HG03558 (cell line): ENCODE data around the gene TMEM141.
"Not testable (repeated sequence)": the region's sequence is repeated elsewhere in the genome, so short reads cannot be mapped to it uniquely, and the experiment has no call there.

Source experiments
- ATAC-seq: cut with Tn5 transposase; IDR thresholded peaks from one replicate; pipeline ENCODE4 v1.9.1; 2021; ENCODE audit warnings: moderate number of reproducible peaks; ENCODE audit not compliant: unreplicated experiment; ENCODE audit errors: extremely low read depth

The TMEM141 gene

DNA sequence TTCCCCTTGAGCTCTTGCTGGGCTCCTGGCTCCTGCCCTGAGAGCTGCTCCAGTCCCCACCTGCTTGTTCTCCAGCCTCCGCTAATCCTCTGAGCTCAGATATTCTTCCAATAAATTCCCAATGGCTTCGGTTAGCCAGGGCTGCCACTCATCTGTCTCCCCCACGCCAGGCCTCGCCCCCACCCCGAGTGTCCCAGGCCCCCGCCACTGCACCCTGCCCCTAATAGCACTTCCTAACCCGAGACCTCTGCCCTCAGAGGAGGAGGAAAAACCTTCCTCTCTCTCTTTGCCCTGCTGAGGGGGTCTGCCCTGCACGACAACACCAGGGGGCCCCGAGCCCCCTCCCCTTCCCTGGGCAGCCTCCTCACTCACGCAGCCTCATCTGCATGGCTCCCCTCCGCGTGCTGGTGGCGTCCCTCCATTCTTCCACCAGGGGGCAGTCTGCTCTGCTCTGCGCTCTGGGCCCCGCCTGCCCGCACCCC lies 21.4 kb upstream of the TMEM141 start:
- no peak for ATAC-seq

DNA sequence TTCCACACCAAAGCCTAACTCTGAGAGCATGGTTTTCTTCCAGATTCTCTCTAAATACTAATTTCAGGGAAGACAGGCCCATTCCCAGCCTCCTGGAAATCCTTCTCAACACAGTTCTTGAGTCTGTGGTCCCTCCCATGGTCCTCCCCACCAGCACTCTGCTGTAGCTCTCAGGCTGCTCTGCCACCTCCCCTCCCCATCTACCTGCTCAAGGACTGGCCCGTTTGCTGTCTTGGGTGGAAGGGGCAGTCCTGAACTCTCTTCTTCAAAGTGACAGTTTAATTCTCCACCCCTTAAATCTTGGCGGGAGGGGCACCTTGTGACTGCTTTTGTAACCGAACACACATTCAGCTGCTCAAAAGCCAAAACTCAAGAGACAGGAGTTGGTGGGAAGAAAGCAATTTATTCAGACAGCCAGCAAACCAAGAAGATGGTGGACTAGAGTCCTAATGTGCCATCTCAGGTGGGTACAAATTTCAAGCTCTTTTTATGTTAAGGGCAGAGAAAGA lies 19.2 kb upstream of the TMEM141 start:
- no peak for ATAC-seq

GRCh38 chr9:136773386-136774044 lies 17.6 kb upstream of the TMEM141 start:
- ATAC-seq = no peak

DNA sequence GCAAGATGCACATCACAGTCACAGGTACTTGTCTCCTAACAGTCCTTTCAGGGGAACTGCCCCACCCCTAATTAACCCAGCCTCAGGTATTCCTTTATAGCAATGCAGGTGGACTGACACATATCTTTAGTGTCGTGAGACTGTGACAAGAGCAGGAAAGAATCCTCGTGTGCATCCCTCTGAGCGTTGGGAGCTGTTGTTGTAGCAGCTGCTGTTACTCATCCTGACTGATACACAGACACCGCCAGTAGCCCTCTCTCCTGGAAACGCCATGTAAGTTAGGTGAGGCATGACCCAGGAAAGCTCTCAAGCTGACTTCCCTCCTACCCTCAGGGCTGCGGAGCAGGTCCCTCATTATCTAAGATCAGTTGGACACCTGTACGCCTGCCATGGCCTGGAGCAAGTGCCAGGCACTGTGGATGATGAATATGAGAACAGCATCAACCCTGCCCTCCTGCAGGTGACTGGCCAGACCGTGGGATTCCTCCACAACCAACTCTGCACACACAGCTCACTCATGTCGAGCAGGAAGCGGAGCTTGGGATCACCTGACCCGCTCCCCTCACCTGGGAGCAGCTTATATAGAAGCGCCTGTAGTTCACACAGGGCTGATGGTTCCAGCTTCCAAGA lies 16.6 kb upstream of the TMEM141 start:
- no peak for ATAC-seq

DNA sequence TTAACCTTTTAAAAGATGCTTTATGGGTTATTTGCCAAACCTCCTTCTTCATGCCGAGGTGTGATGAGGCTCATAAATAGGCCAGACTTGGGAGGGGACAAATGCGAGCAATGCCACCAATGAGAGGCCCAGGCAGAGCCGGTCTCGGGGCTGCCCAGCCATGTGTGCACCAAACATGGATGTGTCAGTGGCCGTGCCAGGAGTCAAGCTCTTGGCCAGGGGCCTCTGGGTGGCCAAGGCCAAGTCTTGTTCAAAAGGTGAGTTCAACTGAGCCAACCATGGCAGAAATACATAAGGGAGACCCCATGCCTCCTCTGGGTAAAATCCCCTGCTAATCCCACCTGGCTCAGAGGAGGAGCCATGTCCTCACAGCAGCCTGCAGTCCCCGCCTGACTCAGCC lies 16.0 kb upstream of the TMEM141 start:
- no peak for ATAC-seq

DNA sequence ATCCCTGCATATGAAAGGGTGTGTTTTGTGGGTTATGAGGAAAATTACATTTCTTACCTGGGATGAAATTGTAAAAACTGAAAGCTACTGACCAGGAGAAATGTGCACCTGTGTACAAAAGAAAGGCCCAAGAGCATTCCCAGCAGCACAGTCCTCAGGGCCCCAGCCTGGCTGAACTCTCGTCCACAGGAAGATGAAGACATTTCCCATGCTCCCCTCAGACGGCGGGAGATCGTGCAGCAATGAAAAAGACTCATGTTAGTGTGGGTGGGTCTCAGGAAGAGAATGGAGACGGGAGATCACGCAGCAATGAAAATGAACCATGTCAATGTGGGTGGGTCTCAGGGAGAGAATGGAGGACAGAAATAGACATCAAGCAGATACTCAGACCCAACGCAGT lies 14.2 kb upstream of the TMEM141 start:
- ATAC-seq = no peak

GRCh38 chr9:136777359-136777758 lies 13.8 kb upstream of the TMEM141 start:
- no peak for ATAC-seq

- no peak for ATAC-seq
Measured at GRCh38 chr9:136779808-136780207, 11.3 kb upstream of the TMEM141 start.

DNA sequence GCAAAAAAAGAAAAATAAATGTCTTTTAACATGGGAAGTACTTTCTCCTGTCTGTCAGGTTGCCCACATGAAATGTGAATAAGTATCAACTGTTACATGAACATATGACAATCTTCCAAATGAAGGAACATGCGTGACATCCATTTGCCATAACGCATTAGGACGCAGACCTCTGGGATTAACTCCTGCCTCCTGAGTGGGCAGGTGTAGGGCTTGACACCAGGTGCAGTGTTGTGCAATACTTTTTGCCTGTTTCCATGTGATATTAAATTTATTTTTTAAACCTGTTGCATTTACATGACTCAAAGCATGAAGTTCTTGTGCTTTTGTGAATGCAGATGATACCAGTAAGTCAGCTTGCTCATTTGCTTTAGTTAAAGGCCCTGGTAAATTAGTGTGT lies 8.7 kb upstream of the TMEM141 start:
- ATAC-seq = no peak

- ATAC-seq = no peak
Measured at GRCh38 chr9:136784249-136784996, 6.7 kb upstream of the TMEM141 start.

DNA sequence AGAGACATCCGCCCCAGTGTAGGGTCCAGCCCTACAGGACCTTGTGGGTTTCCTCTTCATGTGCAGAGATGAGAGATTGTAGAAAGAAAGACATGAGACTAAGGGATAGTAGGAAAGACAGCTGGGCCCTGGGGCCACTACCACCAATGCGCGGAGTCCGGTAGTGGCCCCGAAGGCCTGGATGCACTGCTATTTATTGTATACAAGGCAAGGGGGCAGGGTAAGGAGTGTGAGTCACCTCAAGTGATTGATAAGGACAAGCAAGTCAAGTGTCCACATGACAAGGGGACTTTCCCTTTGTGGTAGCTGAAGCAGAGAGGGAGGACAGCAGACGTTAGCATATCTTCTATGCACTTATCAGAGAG lies 6.2 kb upstream of the TMEM141 start:
- no peak for ATAC-seq

- ATAC-seq = not testable (repeated sequence)
Measured at GRCh38 chr9:136785565-136786355, 5.4 kb upstream of the TMEM141 start.

DNA sequence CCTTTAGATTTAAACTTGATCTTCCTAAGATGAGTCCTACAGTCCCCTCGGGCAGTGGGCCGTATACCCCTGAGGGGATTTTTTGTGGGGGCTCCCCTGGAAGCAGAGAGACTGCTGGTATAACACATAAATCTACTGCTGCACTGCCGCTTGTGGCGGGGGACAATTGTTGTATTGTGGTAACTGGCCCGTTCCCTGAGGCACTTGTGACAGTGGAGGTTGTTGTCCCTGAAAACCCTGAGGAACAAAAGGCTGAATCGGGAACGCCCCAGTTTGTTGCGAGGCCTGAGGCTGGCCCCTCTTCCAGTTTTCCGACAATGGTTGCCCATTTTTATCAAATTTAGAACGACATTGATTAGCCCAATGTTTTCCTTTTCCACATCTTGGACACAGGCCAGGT lies 4.7 kb upstream of the TMEM141 start:
- ATAC-seq = no peak

DNA sequence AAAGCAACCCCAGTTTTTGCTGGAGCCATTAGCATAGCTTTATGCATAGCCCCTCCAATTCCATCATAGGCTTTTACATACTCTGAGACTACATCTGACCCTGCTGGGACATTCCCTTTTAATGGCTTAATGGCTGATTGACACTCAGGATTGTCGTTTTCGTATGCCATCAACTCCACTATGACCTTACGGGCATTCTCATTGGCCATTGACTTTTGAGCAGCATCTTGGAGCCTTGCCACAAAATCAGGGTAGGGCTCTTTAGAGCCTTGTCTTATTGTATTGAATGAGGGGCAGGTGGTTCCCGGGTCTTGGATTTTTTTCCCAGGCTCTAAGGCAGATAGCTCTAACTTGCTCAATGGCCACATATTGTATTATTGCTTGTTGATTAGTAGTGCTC lies 4.2 kb upstream of the TMEM141 start:
- ATAC-seq = not testable (repeated sequence)

GRCh38 chr9:136787690-136788400 lies 3.3 kb upstream of the TMEM141 start:
- no peak for ATAC-seq

GRCh38 chr9:136788644-136789522 lies 2.3 kb upstream of the TMEM141 start:
- not testable (repeated sequence) for ATAC-seq

DNA sequence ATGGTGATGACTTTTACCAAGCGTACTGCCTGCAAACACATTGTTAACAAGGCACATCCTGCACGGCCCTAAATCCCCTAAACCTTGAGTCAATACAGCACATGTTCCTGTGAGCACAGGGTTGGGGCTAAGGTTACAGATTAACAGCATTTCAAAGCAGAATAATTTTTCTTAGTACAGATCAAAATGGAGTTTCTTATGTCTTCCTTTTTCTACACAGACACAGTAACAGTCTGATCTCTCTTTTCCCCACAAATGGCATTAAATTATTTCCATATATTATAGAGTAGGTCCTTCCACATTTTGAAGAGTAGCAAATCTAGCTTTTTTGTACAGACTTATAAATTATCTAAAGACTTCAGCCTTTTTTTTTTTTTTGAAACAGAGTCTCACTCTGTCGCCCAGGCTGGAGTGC lies 1.6 kb upstream of the TMEM141 start:
- ATAC-seq = no peak

DNA sequence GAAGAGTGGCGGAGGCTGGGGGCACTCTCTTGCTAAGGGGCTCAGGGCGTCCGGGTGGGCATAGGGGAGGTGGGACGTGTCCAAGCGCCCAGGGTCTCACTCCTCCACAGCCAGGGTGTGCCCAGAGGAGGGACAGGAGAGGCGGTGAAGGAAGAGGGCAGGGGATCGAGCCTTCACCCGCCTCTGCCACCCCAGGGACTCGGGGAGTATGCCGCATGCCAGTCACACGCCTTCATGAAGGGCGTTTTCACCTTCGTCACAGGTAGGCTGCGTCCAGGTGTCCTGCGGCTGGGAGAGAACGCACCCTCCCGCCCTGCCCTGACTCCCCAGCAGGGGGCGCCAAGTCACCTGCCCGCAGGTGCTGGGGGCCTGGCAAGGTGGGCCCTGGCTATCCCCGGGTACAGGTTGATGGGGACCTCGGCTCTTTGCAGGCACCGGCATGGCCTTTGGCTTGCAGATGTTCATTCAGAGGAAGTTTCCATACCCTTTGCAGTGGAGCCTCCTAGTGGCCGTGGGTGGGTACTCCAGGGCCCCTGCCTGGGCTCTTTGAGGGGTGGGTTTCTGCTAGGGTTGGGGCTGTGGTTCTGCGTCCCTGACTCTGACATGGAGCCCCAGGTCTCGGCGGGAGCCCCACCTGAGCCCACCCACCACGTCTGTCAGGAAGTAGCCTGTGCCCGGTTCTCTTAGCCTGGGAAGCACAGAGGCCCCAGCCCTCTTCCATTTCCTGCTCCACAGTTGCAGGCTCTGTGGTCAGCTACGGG lies 552 bp downstream of the TMEM141 start:
- ATAC-seq = no peak
